ENCODE data around the gene GNG13.

The GNG13 gene

DNA sequence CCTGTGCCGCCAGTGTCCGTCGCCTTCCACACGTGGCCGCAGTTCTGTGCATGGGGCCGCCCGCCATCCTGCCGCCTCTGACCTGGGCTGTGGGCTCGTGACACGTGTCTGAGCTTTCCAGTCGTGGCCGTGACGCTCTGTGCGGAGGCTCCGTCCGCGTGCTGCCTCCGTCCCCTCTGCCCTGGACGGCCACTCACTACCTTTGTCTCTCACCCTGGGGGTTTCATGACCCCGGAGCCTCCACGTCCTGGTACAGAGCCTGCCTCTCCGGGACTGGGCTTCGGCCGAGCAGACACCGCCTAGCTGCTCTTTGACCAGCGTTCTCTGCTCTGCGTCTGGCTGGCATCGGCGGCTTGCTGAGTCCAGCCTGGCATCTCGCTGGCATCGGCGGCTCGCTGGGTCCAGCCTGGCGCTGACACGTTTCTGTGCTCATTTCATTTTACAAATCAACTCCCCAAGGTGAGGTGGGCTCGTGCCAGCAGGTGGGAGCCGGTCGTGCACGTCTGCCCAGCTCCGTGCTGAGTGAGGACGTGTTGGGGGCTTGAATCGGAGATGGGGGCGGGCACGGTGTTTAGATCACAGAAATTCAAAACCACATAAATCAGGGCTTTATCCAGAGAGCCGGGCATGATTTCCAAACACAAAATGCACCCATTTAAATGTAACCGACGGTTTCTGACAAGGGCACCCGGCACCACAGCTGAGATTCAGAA lies 44.3 kb upstream of the GNG13 start:
- ChIA-PET CTCF (no interaction called here), POLR2A (no interaction called here)

DNA sequence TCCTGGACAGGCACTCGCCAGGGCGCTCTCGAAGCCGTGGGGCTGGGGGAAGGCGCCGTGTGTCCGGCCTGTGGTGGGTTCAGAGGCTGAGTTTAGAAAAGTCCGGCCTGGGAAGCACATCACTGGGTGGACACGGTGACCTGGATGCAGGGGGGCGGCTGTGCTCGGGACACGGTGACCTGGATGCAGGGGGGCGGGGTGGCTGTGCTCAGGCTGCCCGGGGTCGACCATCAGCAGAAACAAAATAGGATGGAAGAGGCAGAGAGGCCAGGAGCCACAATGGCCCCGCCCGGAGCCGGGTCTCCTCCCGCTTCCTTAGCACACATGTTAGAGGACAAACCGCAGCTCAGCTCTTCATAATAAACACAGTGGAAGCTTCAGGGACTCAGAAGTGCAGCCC lies 43.2 kb upstream of the GNG13 start:
- ChIA-PET POLR2A (no interaction called here), CTCF (no interaction called here)
- no peak for TF ChIP-seq CTCF (IDR thresholded peaks at IDR 0.05; ENCODE audit: insufficient read depth, low read length, missing control alignments)
- no peak overlapping the region for H3K4me3 ChIP-seq (ENCODE audit: low read depth, low read length)
- no peak for DNase-seq (ENCODE audit: low read depth, low spot score)

More for the DNA sequence above, 44.3 kb upstream of the GNG13 start:
- no peak for TF ChIP-seq CTCF (IDR thresholded peaks at IDR 0.05; ENCODE audit: insufficient read depth, low read length, missing control alignments)
- DNase-seq (ENCODE audit: low read depth, low spot score) = no peak
- no peak overlapping the region for H3K4me3 ChIP-seq (ENCODE audit: low read depth, low read length)

DNA sequence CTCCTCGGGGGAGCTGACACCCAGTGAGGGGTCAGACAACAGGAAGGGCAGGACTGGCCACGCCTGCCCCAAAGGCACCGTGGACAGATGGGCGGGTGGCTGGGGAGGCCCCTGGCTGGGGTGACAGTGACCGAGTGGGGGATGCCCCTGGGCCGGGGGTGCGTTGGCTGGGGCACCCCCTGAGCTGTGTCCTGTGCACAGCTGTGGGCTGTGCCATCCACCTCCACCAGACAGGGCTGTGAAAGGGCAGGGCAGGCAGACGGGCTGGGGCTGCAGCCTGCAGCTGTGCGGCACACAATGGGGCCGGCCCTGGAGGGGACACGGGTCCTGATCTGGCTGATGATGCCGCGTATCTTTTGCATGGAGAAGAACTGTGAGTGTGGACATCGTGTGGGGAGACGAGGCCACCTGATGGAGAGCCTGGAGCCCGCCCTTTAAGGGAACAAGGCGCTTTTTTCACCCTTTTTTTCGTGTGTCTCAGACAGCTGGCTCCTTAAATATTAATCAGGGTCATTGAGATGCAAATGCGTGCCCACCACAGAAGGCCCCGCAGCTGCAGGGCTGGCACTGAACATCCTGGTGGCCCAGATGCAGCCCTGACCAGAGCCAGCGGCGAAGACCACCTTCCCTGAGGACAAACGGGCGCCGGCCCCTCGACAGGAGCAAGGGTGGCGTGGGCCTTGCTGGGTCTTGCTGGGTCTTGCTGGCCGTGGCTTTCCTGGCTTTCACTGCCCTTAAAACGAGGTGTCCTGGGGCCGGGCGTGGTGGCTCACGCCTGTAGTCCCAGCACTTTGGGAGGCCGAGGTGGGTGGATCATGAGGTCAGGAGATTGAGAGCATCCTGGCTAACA lies 42.4 kb upstream of the GNG13 start:
- no peak for DNase-seq (ENCODE audit: low read depth, low spot score)
- CTCF ChIA-PET = no interaction called here
- TF ChIP-seq CTCF (IDR thresholded peaks at IDR 0.05; ENCODE audit: insufficient read depth, low read length, missing control alignments) = no peak
- no peak overlapping the region for H3K4me3 ChIP-seq (ENCODE audit: low read depth, low read length)
- POLR2A ChIA-PET = interaction anchor here (1.0 kb wide), 1 partner anchor 127 kb away, joined by 3 read pairs; no protein-coding TSS in a partner anchor

- POLR2A ChIA-PET = interaction anchor here (1.0 kb wide), 1 partner anchor 128 kb away, joined by 3 read pairs; no protein-coding TSS in a partner anchor
Observed at GRCh38 chr16:842061-842476, 41.5 kb upstream of the GNG13 start.

DNA sequence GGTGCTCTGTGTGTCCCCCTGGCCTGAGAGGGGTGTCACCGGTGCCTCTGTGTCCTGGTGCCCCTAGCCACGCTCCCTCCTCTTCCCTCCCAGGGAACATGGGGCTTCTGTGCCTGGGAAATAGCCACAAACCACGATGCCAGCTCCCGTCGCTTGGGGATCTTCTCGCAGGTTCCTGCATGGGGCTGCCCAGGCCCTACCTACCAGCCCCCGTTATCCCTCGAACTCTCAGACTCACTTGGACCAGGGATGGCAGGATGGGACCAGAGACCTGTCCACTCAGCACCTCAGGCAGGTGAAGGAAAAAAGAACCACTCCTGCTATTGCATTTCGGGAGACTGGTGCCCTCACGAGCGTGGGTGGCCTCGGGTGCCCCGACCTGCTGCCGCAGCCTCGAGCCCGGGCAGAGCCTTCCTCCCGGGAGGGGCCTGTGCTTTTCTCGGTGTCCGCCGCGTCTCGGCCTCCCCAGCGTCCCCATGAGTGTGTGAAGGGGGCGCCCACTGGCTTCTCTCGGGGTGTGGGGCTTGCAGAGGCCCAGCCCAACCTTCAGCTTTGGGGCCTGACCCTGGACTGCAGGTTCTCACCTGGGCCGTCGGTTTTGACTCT lies 41.0 kb upstream of the GNG13 start:
- POLR2A ChIA-PET = interaction anchor here (1.0 kb wide), 1 partner anchor 128 kb away, joined by 3 read pairs; no protein-coding TSS in a partner anchor
- no peak for DNase-seq (ENCODE audit: low read depth, low spot score)
- no peak for TF ChIP-seq CTCF (IDR thresholded peaks at IDR 0.05; ENCODE audit: insufficient read depth, low read length, missing control alignments)
- H3K4me3 ChIP-seq (ENCODE audit: low read depth, low read length) = no peak overlapping the region
- CTCF ChIA-PET = no interaction called here

More at GRCh38 chr16:842061-842476, 41.5 kb upstream of the GNG13 start:
- no peak overlapping the region for H3K4me3 ChIP-seq (ENCODE audit: low read depth, low read length)
- no peak for TF ChIP-seq CTCF (IDR thresholded peaks at IDR 0.05; ENCODE audit: insufficient read depth, low read length, missing control alignments)
- DNase-seq (ENCODE audit: low read depth, low spot score) = no peak
- CTCF ChIA-PET = no interaction called here
